GM21786 (cell line): ENCODE measurements around the gene MAFF.
"Not testable (repeated sequence)": the region's sequence is repeated elsewhere in the genome, so short reads cannot be mapped to it uniquely, and the experiment has no call there.

ENCODE experiments used
- ATAC-seq: cut with Tn5 transposase; IDR thresholded peaks from one replicate; pipeline ENCODE4 v1.9.1; 2021; ENCODE audit not compliant: unreplicated experiment

Gene MAFF

GRCh38 chr22:38201711-38202436 lies at the start of gene MAFF:
TSS of gene MAFF (plus strand) at chr22:38201994. CDS start at chr22:38213854, 11,860 bp downstream.
- peak; percentile 57 for ATAC-seq

DNA sequence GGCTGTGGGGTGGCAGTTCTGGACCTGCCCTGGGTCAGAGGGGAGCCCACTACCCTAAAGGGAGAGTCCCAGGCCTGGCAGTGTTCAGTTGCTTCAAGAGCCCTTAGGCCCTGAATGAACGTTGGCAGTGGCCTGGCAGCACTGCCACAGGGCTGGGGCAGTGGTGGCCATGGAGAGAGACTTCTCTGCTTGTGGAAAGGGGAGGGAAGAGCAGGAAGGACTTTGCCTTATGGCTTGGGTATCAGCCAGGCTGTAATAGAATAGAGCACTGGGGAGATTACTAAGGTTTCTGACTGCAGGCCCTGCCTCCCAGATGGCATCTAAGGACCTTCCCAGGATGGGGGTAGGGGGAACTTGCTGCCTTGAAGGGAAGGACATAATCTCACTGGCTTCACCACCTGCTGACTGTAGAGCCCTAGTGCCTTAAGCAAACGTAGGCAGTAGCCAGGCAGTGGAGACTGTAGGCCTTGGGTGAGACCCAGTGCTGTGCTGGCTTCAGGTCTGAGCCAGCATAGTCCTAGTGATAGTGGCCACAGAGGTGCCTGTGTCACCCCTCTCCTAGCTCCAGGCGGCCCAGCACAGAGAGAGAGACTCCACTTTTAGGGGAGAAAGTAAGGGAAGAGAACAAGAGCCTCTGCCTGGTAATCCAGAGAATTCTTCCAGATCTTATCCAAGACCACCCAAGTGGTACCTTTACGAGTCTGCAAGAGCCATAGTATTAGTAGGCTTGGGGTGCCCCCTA lies 47.8 kb upstream of the MAFF start:
- no peak for ATAC-seq

- ATAC-seq = not testable (repeated sequence)
Observed at GRCh38 chr22:38154563-38154915, 47.3 kb upstream of the MAFF start.

- ATAC-seq = no peak
Observed at GRCh38 chr22:38155703-38156102, 46.1 kb upstream of the MAFF start.

- ATAC-seq = no peak
Observed at GRCh38 chr22:38162881-38163843, 38.6 kb upstream of the MAFF start.

DNA sequence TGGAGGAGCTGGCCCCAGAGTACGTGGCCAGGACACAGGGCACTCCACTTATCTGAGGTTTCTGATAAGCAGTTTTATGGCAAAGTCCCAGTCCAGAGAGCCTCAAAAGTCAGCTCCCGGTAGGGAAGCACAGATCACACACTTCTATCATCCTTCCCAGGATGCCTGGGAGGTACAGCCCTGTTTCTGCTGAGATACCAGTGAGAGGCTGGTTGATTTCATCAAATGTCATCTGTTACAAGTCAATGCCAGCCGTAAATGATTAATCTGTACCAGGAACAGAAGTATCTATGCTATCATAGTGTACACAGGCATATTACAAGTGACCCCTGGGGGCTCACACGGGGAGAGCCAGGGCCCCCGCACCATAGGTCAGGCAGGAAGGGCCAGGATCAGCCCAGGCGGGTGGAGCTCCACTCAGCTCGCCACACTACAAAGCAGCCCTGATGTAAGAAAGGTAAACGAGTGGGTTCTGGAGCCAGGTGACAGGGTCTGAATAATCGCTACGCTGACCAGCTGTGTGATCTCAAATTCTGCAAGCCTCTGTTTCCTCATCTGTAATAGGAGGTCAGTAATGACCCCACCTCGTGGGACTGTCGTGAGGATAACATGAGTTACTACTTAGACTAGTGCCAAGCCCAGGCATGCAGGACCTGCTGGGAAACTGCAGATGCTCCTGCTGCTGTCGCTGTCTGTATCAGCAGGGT lies 37.8 kb upstream of the MAFF start:
- ATAC-seq = no peak

- no peak for ATAC-seq
Observed at GRCh38 chr22:38164551-38164918, 37.3 kb upstream of the MAFF start.

- ATAC-seq = no peak
Observed at GRCh38 chr22:38165922-38166593, 35.7 kb upstream of the MAFF start.

DNA sequence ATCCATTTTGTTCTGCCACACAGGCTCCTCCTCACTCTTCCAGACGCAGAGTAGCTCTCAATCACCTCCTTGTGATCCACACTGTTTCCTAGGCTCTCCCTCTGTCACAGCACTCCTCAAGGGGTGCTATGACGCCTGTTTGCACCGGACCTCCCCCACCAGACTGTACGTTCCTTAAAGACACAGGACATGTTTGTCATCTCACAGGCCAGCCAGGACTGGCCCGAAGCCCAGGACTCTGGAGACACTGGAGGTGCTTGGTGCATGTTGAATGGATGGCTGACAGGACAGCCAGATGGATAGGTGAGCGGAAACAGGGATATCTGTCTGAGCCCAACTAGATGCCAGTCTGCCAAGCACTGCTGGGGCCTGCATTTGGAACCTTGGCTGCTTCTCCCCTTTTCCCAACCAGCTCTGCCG lies 33.8 kb upstream of the MAFF start:
- ATAC-seq = no peak

GRCh38 chr22:38169116-38169515 lies 32.7 kb upstream of the MAFF start:
- ATAC-seq = no peak

GRCh38 chr22:38170469-38170868 lies 31.3 kb upstream of the MAFF start:
- ATAC-seq = no peak

GRCh38 chr22:38171927-38172831 lies 29.6 kb upstream of the MAFF start:
- no peak for ATAC-seq

DNA sequence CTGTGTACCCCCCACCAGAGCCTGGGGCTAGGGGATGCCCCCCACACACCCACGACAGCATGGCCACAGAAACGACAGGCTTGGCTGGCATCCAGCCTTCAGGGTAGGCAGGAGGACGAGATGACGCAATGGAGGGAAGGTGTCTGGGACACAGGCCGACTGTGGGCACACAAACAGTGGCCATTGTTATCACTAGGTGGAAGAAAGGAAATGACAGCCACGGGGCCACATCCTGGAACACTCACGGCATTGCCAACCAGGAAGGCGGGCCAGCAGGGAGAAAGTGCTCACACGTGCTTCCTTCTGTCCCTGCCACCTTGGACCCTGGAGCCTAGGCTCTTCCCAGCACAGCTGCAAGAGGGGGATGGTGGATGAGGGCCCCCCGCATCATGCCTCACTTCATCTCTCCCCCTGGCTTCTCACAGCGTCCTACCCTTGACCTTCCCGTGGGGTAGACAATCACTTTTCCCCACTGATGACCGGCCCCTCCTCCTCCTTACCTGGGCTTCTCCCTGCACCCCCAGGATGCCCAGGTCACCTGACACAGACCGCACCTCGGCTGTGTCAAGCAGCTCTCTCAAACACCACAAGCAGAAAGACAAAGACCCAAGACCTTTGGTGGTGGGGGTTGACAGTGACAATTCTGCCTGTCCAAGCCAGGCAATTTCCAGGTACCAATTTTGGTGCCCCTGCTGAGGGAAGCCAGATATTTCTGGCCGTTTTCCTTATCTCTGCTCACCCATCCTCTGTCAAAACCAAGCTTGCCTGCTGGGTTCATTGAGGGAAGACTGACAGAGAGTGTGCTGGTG lies 28.8 kb upstream of the MAFF start:
- ATAC-seq = no peak

DNA sequence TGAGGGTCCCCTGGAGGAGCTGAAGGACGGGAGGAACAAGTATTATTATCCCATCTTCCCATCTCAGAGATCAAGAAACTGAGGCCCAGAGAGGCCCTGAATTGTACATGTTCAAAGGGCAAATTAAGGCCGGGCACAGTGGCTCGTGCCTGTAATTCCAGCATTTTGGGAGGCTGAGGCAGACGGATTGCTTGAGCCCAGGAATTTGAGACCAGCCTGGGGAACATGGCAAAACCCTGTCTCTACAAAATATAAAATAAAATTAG lies 28.2 kb upstream of the MAFF start:
- no peak for ATAC-seq

- no peak for ATAC-seq
Observed at GRCh38 chr22:38174626-38175025, 27.2 kb upstream of the MAFF start.

DNA sequence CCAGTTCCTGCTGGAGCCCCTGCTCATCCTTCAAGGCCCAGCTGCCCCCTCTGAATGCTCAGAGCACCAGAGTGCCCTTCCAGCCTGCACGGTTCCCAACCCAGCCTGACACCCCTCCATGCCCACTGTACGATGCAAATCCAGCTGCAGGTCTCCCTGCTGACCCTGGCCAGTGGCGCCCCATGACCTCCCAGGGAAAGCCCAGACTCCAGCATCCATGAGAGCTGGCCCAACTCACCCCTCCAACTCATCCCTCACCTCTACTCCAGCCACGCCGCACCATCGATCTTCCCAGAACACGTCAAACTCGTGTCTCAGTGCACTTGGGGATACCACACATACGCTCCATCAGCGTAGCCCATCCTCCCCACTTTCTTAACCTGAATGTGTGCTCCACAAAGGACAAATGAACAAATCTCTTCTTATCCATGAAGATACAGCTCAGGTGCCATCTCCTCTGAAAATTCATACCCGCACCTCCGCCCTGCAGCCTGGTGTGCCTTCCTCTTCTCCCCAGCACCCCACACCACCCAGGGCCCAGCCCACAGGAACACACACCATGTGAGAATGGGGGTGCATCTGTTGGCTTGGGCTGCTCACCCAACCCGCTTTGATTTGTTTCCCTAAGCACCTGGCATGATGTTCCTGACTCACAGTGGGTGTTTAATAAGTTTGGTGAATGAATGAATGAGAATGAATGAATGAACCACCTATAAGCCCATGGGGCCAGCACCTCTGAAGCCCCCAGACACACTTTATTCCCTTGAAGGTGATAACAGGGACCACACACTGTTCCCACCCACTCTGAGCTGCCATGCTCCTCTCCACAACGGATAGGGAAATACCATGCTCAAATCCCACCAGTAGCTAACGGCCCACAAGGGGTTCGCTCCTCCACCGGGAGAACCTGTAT lies 26.3 kb upstream of the MAFF start:
- no peak for ATAC-seq

DNA sequence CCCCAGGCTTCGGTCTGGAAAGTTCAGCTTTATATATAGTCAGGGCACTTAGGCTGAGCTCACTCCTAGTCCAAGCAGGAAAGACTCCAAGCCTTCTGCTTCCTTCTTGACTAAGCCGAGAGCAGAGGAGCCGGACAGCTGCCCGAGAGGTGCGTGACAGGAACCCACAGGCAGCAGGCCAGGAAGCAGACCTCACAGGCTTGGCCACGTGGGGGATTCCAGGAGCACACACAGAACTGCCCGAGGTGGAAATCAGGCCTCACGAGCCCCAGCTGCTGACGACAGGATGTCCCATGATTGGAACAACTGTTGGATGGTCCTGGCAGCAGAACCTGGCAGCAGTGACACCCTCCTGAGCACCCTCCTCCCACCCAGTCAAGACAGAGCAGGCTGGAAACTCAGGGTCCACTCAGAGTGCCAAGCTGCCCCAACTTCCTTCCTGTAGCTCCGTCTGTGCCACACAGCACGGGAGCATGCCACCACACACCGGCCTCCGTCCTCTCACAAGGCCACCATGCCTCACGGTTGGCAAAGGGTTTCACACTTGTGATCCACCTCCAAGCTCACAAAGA lies 25.5 kb upstream of the MAFF start:
- ATAC-seq = no peak
